Liver (tissue), 3 donors: ENCODE results near the gene TUBGCP5.

Experiments used
- JUND ChIP-seq, 2 donors: IDR thresholded peaks; 2 replicates each; pipeline ENCODE4 v1.6.1; 2016; ENCODE audit warnings: antibody characterized with exemption in 2 of 2
- NR2F2 ChIP-seq: IDR thresholded peaks from 2 replicates; pipeline ENCODE4 v1.6.1; 2016; ENCODE audit warnings: antibody characterized with exemption
- RAD21 ChIP-seq, 2 donors: IDR thresholded peaks; 2 replicates each; pipeline ENCODE4 v1.6.1; 2016; ENCODE audit warnings: antibody characterized with exemption in 2 of 2, mild to moderate bottlenecking in 2 of 2
- YY1 ChIP-seq: IDR thresholded peaks from 2 replicates; pipeline ENCODE4 v1.6.1; 2016; ENCODE audit warnings: antibody characterized with exemption, mild to moderate bottlenecking
- TF ChIP-seq, protein P1 (sequence below): fragments of 150-350 bp; IDR thresholded peaks from 2 replicates; pipeline ENCODE4 v1.5.1; 2017; ENCODE audit warnings: improper control_type of control experiment, low read depth, low read length; ENCODE audit not compliant: missing input control
- TF ChIP-seq, protein P2 (sequence below): IDR thresholded peaks from 2 replicates; pipeline ENCODE4 v1.6.1; 2016; ENCODE audit warnings: antibody characterized with exemption, mild to moderate bottlenecking
- TF ChIP-seq, protein P3 (sequence below): IDR thresholded peaks from 2 replicates; pipeline ENCODE4 v1.6.1; 2016; ENCODE audit warnings: antibody characterized with exemption
- donor health status: healthy.
- donor health status: healthy.

DNA sequence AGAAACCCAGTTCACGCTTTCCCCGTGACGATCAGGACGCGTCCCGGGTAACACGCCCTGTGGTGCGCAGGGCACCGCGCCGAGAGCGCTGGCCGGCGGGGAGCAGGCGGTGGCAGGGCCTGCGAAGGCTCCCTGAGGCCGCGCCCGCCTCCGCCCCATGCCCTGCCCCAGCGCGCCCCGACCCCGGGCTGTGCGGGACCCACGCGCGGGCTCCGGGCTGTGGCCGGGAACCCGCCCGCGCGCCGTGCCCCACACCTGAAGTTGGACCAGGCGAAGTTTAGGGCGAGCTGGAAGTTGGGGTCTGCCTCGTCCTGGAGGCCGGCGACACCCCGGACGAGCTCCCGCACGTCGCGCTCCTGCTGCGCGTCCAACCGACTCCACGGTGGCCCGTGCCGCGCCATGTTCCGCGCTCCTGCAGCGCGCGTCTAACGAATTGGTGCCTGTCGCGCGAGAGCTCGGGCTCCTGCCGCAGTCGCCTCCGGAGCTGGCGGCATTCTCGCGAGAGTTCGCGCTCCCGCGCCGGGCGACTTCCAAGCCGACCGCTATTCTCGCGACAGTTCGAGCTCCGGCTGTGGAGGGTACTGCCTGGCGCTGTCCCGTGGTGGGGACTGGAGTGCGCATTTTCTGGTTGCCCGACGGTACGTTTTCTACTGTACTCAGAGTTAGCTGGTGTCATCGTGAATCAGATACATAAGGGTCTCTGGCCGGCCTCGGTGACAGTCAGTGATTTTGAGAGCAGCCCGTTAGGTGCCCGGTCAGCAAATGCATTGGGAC, at the start of gene TUBGCP5:
- TF ChIP-seq, protein P1, sequence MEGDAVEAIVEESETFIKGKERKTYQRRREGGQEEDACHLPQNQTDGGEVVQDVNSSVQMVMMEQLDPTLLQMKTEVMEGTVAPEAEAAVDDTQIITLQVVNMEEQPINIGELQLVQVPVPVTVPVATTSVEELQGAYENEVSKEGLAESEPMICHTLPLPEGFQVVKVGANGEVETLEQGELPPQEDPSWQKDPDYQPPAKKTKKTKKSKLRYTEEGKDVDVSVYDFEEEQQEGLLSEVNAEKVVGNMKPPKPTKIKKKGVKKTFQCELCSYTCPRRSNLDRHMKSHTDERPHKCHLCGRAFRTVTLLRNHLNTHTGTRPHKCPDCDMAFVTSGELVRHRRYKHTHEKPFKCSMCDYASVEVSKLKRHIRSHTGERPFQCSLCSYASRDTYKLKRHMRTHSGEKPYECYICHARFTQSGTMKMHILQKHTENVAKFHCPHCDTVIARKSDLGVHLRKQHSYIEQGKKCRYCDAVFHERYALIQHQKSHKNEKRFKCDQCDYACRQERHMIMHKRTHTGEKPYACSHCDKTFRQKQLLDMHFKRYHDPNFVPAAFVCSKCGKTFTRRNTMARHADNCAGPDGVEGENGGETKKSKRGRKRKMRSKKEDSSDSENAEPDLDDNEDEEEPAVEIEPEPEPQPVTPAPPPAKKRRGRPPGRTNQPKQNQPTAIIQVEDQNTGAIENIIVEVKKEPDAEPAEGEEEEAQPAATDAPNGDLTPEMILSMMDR: peak; percentile 51
- TF ChIP-seq, protein P2, sequence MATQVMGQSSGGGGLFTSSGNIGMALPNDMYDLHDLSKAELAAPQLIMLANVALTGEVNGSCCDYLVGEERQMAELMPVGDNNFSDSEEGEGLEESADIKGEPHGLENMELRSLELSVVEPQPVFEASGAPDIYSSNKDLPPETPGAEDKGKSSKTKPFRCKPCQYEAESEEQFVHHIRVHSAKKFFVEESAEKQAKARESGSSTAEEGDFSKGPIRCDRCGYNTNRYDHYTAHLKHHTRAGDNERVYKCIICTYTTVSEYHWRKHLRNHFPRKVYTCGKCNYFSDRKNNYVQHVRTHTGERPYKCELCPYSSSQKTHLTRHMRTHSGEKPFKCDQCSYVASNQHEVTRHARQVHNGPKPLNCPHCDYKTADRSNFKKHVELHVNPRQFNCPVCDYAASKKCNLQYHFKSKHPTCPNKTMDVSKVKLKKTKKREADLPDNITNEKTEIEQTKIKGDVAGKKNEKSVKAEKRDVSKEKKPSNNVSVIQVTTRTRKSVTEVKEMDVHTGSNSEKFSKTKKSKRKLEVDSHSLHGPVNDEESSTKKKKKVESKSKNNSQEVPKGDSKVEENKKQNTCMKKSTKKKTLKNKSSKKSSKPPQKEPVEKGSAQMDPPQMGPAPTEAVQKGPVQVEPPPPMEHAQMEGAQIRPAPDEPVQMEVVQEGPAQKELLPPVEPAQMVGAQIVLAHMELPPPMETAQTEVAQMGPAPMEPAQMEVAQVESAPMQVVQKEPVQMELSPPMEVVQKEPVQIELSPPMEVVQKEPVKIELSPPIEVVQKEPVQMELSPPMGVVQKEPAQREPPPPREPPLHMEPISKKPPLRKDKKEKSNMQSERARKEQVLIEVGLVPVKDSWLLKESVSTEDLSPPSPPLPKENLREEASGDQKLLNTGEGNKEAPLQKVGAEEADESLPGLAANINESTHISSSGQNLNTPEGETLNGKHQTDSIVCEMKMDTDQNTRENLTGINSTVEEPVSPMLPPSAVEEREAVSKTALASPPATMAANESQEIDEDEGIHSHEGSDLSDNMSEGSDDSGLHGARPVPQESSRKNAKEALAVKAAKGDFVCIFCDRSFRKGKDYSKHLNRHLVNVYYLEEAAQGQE: no peak
- TF ChIP-seq NR2F2 (no peak), YY1 (peak; percentile 93), RAD21 (IDR thresholded peaks at IDR 0.05) (peak in 1 of 2 donors; percentile 36), JUND (IDR thresholded peaks at IDR 0.05) (no peak)
- TF ChIP-seq, protein P3, sequence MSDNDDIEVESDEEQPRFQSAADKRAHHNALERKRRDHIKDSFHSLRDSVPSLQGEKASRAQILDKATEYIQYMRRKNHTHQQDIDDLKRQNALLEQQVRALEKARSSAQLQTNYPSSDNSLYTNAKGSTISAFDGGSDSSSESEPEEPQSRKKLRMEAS: no peak
